B cell (primary cell): ENCODE data around the gene C1orf122. TPM values are rescaled to one million over a fixed set of nuclear protein-coding genes. Genes with fewer than 3 reads are reported as not detected.

Experiments used
- ATAC-seq: fragments of 200-7000 bp; cut with Tn5 transposase; one replicate; pipeline ENCODE4 v1.10.0; 2021; ENCODE audit warnings: low read depth, mild to moderate bottlenecking, moderate number of reproducible peaks, moderate library complexity
- CTCF ChIA-PET: fragments of 350-600 bp; sonication (Branson Sonifier 250); formaldehyde crosslinking; loops from one replicate; lab custom pipeline; 2021; ENCODE audit warnings: antibody characterized with exemption, inconsistent platforms; lab: Charles Lee
- POLR2A ChIA-PET: fragments of 350-600 bp; sonication (Branson Sonifier 250); formaldehyde crosslinking; loops from one replicate; lab custom pipeline; 2021; ENCODE audit warnings: antibody characterized with exemption; lab: Charles Lee
- DNase-seq: peaks from one replicate; pipeline ENCODE4 v3.0.0; 2013
- H2AFZ ChIP-seq: 2 replicates; pipeline ENCODE4 v1.6.1; 2012; ENCODE audit warnings: mild to moderate bottlenecking, low read depth, low read length; ENCODE audit not compliant: insufficient read depth, poor library complexity, severe bottlenecking
- H3K27ac ChIP-seq, 2 donors: 1 replicate in 1 of 2; 2 replicates in 1 of 2; pipeline ENCODE4 v1.5.1; 2012 to 2013; ENCODE audit warnings: low read length in 2 of 2, mild to moderate bottlenecking in 2 of 2, moderate library complexity in 1 of 2
- H3K27me3 ChIP-seq, 4 experiments: fragments of 200-600 bp in 1 of 4; sonication (generic) in 1 of 4; replicated peaks in 1 of 4; 1 replicate in 2 of 4; 2 replicates in 2 of 4; pipeline versions ENCODE4 v1.6.1 to v1.7.0; 2013 to 2016; ENCODE audit warnings: low read length in 3 of 4, mild to moderate bottlenecking in 2 of 4, mixed read lengths in 1 of 4, moderate library complexity in 1 of 4; ENCODE audit not compliant: insufficient read depth in 4 of 4, control insufficient read depth in 3 of 4; ENCODE audit errors: control extremely low read depth in 1 of 4
- H3K36me3 ChIP-seq, 2 experiments: replicated peaks in 1 of 2; 1 replicate in 1 of 2; 2 replicates in 1 of 2; pipeline versions ENCODE4 v1.6.1 to v1.7.1; 2013; ENCODE audit warnings: low read length in 1 of 2; ENCODE audit not compliant: insufficient read depth in 2 of 2, control insufficient read depth in 1 of 2; ENCODE audit errors: control extremely low read depth in 1 of 2, extremely low read depth in 1 of 2
- H3K4me1 ChIP-seq, 2 donors: fragments of 200-600 bp in 1 of 2; sonication (generic) in 1 of 2; 1 replicate in 1 of 2; 2 replicates in 1 of 2; pipeline versions ENCODE4 v1.5.1 to v1.6.1; 2013 to 2017; ENCODE audit warnings: low read length in 2 of 2; ENCODE audit not compliant: control insufficient read depth in 2 of 2, insufficient read depth in 2 of 2
- H3K4me2 ChIP-seq: replicated peaks from 2 replicates; pipeline ENCODE3; 2012; ENCODE audit warnings: mild to moderate bottlenecking, low read depth, low read length; ENCODE audit not compliant: poor library complexity, severe bottlenecking
- H3K4me3 ChIP-seq, 5 experiments: fragments of 200-600 bp in 1 of 5; sonication (generic) in 1 of 5; 1 replicate in 3 of 5; 2 replicates in 2 of 5; pipeline versions ENCODE4 v1.5.1 to v1.7.0; 2011 to 2016; ENCODE audit warnings: low read length in 4 of 5, mild to moderate bottlenecking in 4 of 5, low read depth in 2 of 5, control low read depth in 1 of 5, moderate library complexity in 1 of 5; ENCODE audit not compliant: insufficient read depth in 1 of 5; ENCODE audit errors: control extremely low read depth in 1 of 5, extremely low read depth in 1 of 5
- H3K79me2 ChIP-seq: fragments of 200-600 bp; sonication (generic); one replicate; pipeline ENCODE4 v1.6.0; 2016; ENCODE audit warnings: low read length; ENCODE audit not compliant: control insufficient read depth, insufficient read depth
- H3K9ac ChIP-seq: fragments of 200-600 bp; sonication (generic); 2 replicates; pipeline ENCODE4 v1.6.1; 2017; ENCODE audit warnings: mild to moderate bottlenecking, low read length, moderate library complexity
- H3K9me3 ChIP-seq, 3 donors: one replicate each; pipeline versions ENCODE4 v1.6.1 to v1.7.1; 2013; ENCODE audit warnings: low read length in 2 of 3; ENCODE audit not compliant: control insufficient read depth in 2 of 3, insufficient read depth in 1 of 3; ENCODE audit errors: control extremely low read depth in 1 of 3
- H4K20me1 ChIP-seq: 2 replicates; pipeline ENCODE4 v1.6.0; 2012; ENCODE audit warnings: mild to moderate bottlenecking, low read length; ENCODE audit not compliant: insufficient read depth, control insufficient read depth, poor library complexity, severe bottlenecking
- H3K27ac Mint-ChIP-seq: one replicate; pipeline ENCODE4 v1.8.0; 2021; ENCODE audit warnings: mixed read lengths
- H3K27me3 Mint-ChIP-seq: one replicate; pipeline ENCODE4 v1.8.0; 2021; ENCODE audit warnings: mixed read lengths
- H3K4me1 Mint-ChIP-seq: one replicate; pipeline ENCODE4 v1.8.0; 2021; ENCODE audit warnings: mixed read lengths
- H3K4me3 Mint-ChIP-seq: one replicate; pipeline ENCODE4 v1.8.0; 2021; ENCODE audit warnings: mixed read lengths
- H3K9me3 Mint-ChIP-seq: one replicate; pipeline ENCODE4 v1.8.0; 2022; ENCODE audit warnings: mixed read lengths; ENCODE audit not compliant: insufficient read depth
- EZH2 ChIP-seq: IDR thresholded peaks from 2 replicates; pipeline ENCODE4 v1.6.1; 2012; ENCODE audit warnings: borderline replicate concordance, low read depth, mild to moderate bottlenecking, moderate library complexity, low read length; ENCODE audit not compliant: insufficient read depth, poor library complexity, severe bottlenecking
- WGBS: methylation state at CpG from one replicate; pipeline ENCODE4 v1.1.5; 2013; ENCODE audit warnings: missing lambda C conversion rate; ENCODE audit not compliant: insufficient coverage; 5-methylcytosine and 5-hydroxymethylcytosine counted together
- intact Hi-C: fragments of 100-400 bp; cut with micrococcal nuclease; formaldehyde crosslinking; loops from one replicate; pipeline ENCODE4 v1.10.0; 2022
- polyA plus RNA-seq: library from polyadenylated mRNA; depleted of rRNA; stranded (reverse); fragments of >200 nt; gene quantifications from 2 replicates; pipeline ENCODE4 v1.2.3, GENCODE V29; 2012
- total RNA-seq, 2 donors: library from RNA; stranded (reverse); fragments of 120-200 nt in 1 of 2; gene quantifications; 1 replicate in 1 of 2; 2 replicates in 1 of 2; pipeline versions ENCODE4 v1.2.3 to v1.2.4, GENCODE V29; 2013 to 2022
- TF ChIP-seq, protein P1 (sequence below): fragments of 200-600 bp; IDR thresholded peaks from one replicate; pipeline ENCODE4 v1.8.0; 2022; ENCODE audit warnings: antibody characterized with exemption, mild to moderate bottlenecking

C1orf122 gene
- total and polyA plus RNA-seq, 2 donors (not counting 1 experiment from before 2014, with no cell fraction given) = 15.7 to 16.9 TPM

DNA sequence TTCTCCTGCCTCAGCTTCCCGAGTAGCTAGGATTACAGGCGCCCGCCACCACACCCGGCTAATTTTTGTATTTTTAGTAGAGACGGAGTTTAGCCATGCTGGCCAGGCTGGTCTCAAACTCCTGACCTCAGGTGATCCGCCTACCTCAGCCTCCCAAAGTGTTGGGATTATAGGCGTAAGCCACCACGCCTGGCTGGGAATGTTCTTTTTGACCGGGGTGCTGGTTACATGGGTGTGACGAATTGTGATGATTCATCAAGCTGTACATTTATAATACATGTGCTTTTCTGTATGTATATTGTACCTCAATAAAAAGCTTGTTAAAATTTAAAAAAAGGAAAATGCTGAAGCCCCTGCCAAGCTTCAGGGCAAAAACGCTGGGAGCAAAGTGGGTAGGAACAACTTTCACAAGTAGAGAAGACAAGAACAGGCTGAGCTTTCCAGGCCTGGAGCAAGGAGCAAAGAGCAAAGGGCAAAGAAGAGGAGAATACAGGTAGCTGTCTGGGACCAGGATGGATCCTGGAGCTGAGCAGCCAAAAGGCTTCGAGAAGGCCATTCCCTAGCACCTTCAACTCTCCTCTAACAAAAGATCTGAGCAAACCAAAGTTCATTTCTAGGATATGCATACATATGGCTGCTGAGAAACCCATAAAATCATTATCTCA, 21.0 kb downstream of the C1orf122 start:
- Histone ChIP-seq H3K9ac (no peak overlapping the region), H3K4me3 (no peak overlapping the region), H2AFZ (no peak overlapping the region), H3K79me2 (no peaks in the 10 kb centered on the region), H3K9me3 (no peaks in the 10 kb centered on the region), H4K20me1 (no peaks in the 10 kb centered on the region), H3K4me1 (no peaks in the 10 kb centered on the region), H3K27ac (no peak overlapping the region), H3K27me3 (no peaks in the 10 kb centered on the region), H3K4me2 (no peak overlapping the region), H3K36me3 (peaks cover 5 to 47% of the 10 kb centered on the region in 2 experiments)
- Mint-ChIP-seq H3K27me3 (no peaks in the 10 kb centered on the region), H3K9me3 (no peaks in the 10 kb centered on the region), H3K27ac (no peak overlapping the region), H3K4me1 (peaks cover 8% of the 10 kb centered on the region), H3K4me3 (no peak overlapping the region)
- ChIA-PET CTCF (interaction anchor here (0.8 kb wide), 1 partner anchor 12 kb away, joined by 3 read pairs; no protein-coding TSS in a partner anchor), POLR2A (no interaction called here)
- WGBS = 100% methylated on average over 2 of the region's 12 CpGs
- ATAC-seq (no peak), DNase-seq (no peak)
- TF ChIP-seq EZH2 = no peak
- TF ChIP-seq, protein P1, sequence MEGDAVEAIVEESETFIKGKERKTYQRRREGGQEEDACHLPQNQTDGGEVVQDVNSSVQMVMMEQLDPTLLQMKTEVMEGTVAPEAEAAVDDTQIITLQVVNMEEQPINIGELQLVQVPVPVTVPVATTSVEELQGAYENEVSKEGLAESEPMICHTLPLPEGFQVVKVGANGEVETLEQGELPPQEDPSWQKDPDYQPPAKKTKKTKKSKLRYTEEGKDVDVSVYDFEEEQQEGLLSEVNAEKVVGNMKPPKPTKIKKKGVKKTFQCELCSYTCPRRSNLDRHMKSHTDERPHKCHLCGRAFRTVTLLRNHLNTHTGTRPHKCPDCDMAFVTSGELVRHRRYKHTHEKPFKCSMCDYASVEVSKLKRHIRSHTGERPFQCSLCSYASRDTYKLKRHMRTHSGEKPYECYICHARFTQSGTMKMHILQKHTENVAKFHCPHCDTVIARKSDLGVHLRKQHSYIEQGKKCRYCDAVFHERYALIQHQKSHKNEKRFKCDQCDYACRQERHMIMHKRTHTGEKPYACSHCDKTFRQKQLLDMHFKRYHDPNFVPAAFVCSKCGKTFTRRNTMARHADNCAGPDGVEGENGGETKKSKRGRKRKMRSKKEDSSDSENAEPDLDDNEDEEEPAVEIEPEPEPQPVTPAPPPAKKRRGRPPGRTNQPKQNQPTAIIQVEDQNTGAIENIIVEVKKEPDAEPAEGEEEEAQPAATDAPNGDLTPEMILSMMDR = no peak
- intact Hi-C loops = no loop called here

DNA sequence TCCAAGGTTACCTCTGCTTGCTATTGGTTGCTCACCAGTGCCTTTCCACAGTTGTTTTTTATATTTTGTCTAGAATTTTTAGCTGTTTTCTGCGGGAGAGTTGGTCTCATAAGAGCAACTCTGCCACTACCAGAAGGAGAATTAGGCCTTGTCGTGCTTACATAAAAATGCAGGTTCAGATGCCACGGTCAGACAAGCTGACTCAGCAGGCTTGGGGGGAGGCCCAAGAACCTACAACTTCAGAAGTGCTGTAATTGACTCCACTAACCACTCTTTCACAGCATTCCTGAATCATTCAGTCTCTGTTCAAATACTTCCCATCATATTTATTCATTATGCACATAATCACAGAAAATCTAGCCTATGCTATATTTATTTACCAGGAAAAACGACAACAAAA, 23.5 kb downstream of the C1orf122 start:
- WGBS = 100% methylated on average over 3 of the region's 4 CpGs
- H3K27me3 Mint-ChIP-seq = no peaks in the 10 kb centered on the region
- H3K27ac Mint-ChIP-seq = no peak overlapping the region
- no peak for ATAC-seq
- H3K9me3 Mint-ChIP-seq = no peaks in the 10 kb centered on the region
- ChIA-PET POLR2A (no interaction called here), CTCF (interaction anchor here (0.7 kb wide), 1 partner anchor 29 kb away, joined by 3 read pairs; no protein-coding TSS in a partner anchor)
- H3K4me2 ChIP-seq = no peak overlapping the region
- no peaks in the 10 kb centered on the region for H3K4me1 Mint-ChIP-seq
- H4K20me1 ChIP-seq = no peaks in the 10 kb centered on the region
- no peak overlapping the region for H3K4me3 Mint-ChIP-seq
- no peaks in the 10 kb centered on the region for H3K27me3 ChIP-seq
- no peak overlapping the region for H2AFZ ChIP-seq
- no peaks in the 10 kb centered on the region for H3K9me3 ChIP-seq
- H3K36me3 ChIP-seq = peaks cover 19 to 62% of the 10 kb centered on the region in 2 experiments
- TF ChIP-seq EZH2 = no peak
- TF ChIP-seq, protein P1 = no peak
- no peak overlapping the region for H3K27ac ChIP-seq
- intact Hi-C loops = no loop called here
- peaks cover 5% of the 10 kb centered on the region for H3K79me2 ChIP-seq
- DNase-seq = no peak
- H3K4me3 ChIP-seq = no peak overlapping the region
- no peaks in the 10 kb centered on the region for H3K4me1 ChIP-seq
- H3K9ac ChIP-seq = no peak overlapping the region
